ENCODE results near the gene LSMEM2.
"Not testable (repeated sequence)": the region's sequence is repeated elsewhere in the genome, so short reads cannot be mapped to it uniquely, and the experiment has no call there.

LSMEM2 gene

GRCh38 chr3:50245831-50246516 lies 32.9 kb upstream of the LSMEM2 start:
- DNase-seq (ENCODE audit: low read depth) = peak; percentile 77

DNA sequence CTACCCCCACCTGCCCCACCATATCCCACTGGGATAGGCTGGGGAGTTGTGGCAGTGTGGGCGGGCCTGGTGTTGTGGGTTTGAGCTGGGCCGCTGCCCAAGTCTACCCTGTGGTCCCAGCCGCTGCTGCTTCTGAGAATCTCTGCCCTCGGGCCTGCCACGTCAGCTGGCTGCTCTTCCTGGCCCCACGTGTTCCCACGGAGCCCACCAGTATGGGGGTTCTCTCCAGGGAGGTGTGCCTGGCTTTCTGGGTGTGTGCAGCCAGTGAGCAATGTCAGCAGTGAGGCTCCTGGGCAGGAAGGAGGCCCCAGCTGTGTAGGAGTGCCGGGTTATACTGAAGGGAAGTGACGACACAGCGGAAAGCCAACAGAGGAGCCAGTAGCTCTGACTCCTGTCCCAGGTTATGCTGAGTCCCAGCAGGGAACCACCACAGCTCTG lies 32.4 kb upstream of the LSMEM2 start:
- DNase-seq (ENCODE audit: low read depth) = peak; percentile 93

GRCh38 chr3:50248387-50248786 lies 30.5 kb upstream of the LSMEM2 start:
- DNase-seq (ENCODE audit: low read depth) = no peak

DNA sequence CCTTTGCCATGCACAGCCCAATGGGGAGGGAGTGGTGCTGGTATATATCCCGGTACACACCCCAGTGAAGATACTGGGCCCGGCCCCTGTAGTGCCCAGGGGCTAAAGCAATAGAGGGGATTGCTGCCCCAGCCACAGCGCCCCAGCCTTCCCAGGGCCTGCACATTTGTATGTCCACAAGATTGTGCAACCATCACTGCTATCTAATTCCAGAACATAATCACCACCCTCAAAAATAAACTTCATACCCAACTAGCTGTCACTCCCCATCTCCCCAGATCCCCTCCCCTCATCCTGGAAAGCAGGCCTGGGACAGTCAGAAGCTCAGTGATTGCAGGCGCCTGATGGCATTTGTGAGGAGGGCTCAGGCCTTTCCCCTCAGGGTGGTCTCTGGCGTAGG lies 29.4 kb upstream of the LSMEM2 start:
- DNase-seq (ENCODE audit: low read depth) = no peak

GRCh38 chr3:50250514-50250913 lies 28.4 kb upstream of the LSMEM2 start:
- DNase-seq (ENCODE audit: low read depth) = no peak

DNA sequence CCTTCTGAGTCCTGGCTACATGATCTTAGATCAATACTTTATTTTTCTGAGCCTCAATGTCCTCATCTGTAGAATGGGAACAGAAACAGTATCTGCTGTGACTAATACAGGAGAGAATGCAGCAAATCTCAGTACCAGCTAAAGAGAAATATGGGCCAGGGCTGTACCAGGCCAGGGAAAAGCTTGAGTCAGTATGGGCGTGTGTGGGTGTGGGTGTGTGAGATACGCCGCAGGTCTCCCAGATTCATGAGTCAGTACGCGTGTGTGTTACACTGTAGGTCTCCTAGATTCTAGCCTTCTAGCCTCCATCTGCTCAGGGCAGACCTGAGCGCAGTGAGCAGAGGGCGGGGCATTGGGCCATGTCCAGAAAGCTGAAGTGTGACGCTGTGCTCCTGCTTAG lies 27.7 kb upstream of the LSMEM2 start:
- peak; percentile 49 for DNase-seq (ENCODE audit: low read depth)

GRCh38 chr3:50254577-50255250 lies 24.2 kb upstream of the LSMEM2 start:
- no peak for DNase-seq (ENCODE audit: low read depth)

- DNase-seq (ENCODE audit: low read depth) = no peak
Observed at GRCh38 chr3:50255251-50255615, 23.7 kb upstream of the LSMEM2 start.

DNA sequence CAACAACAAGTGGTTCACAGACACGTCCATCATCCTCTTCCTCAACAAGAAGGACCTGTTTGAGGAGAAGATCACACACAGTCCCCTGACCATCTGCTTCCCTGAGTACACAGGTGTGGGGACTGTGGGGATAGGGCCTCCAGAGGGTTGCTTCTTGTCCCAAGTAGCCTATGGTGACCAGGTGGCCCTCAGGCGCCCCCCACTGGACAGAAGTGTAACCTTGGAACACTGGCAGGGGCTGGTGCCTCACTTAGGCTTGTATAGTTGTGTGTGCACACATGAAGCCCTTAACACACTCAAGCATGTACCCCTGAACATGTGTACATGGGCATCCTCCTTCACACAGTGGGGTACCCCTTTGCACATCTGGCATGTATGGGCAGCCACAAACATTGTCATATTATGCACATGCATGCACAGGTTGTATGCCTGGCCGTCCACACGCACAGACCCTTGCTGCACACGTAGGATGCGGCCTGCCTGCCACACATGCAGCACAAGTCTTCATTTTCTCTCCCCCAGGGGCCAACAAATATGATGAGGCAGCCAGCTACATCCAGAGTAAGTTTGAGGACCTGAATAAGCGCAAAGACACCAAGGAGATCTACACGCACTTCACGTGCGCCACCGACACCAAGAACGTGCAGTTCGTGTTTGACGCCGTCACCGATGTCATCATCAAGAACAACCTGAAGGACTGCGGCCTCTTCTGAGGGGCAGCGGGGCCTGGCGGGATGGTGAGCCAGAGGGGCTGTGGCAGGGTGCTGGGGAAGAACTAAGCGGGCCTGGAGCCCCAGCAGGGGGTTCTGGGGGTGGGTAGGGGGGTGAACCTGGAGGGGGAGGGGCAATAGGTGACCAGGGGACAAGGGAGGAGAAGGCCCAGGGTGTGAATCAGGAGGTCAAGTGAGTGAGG lies 21.7 kb upstream of the LSMEM2 start:
- DNase-seq (ENCODE audit: low read depth) = no peak

- DNase-seq (ENCODE audit: low read depth) = no peak
Observed at GRCh38 chr3:50258029-50258680, 20.7 kb upstream of the LSMEM2 start.

GRCh38 chr3:50258979-50259378 lies 19.9 kb upstream of the LSMEM2 start:
- DNase-seq (ENCODE audit: low read depth) = no peak

DNA sequence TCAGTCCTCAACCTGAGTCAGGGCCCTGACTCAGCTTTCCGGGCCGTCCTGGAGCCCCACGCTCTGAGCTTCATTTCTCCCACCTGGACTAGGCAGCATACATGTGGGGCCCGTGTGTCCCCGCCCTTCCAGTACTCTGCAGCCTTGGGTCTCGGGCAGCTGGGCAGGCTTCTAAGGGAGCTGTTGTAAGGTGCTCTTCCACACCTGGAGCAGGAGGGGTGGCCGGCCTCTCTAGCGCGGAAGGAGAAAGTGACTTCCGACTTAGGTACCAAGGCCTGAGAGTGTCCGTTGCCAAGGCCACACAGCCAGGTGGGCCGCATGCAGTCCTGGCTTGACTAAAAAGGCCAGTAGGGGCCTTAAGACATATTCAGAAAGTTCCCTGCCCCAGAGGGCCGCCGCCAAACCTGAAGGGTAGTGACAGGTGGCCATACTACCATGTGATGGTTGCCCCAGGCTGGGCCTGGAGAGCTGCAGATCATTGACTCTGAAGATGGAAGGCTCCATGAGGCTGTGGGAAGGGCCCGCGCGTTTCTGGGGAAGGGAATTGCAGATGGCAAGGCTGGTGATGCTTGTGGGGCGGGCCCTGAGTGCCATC lies 19.4 kb upstream of the LSMEM2 start:
- DNase-seq (ENCODE audit: low read depth) = no peak

DNA sequence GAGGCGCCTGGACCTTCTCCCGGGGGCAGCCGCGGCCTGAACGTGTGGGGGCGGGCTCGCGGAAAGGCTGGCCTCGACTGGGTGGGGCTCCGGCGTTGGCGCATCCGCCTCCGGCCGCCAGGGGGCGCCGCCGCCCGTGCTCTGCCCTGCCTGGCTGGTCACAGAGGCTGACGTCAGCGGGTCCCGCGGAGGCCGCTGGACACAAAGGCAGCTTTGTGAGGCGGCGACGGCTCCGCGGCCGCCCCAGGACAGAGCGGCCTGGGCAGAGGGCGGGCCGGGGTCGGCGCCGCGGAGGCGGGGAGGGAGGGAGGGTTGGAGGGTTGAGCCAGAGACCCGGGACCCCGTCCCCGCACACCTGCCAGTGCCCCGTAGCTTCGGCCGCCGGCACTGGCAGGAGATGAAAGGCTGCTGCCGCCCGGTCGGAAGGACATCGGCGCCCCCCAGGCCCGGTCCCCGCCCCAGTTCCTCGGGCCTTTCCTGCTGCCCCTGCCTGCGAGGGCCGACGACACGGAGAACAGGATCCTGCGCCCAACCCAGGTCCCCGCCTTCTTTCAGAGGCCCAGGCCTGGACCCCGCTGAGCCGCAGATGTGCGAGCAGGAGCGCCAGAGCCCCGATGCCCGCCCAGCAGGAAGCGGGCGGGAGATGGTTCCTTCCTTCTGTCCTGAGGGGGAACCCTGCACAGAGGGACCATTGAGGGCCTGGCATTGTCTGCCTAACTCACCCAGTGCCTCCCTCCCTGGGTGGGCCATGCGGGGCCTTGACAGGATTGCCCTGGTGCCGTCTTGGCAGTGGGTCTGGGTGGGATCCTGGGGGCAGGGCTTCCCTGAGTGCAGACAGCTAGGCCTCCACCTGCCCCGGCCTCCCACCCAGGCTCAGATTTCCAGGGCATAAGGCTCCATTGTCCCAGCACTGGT lies 18.6 kb upstream of the LSMEM2 start:
- DNase-seq (ENCODE audit: low read depth) = peak; percentile 80

DNA sequence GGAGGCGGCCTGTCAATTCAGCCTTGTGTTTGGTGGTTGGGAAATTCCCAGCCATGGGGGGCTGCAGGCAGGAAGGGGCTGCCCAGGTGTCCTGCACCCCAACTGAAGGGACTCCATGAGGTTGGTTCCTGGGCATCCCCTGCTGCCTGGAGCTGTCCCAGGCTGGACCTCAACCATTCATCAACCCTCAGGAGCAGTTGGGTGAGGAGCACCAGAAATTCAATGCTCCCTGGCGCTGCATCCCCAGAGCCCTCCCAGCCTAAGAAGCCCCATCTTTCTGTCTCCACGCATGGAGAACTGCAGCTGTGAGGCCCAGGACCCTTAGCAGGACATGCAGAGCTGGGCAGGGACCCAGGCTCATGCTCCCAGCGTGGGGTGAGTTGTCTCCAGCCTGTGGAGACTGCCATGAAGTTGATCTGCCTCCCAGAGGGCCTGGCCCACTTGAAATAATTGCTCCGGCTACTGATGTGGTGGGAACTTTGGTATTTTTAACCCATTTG lies 17.9 kb upstream of the LSMEM2 start:
- no peak for DNase-seq (ENCODE audit: low read depth)

- DNase-seq (ENCODE audit: low read depth) = no peak
Observed at GRCh38 chr3:50261505-50261904, 17.4 kb upstream of the LSMEM2 start.

DNA sequence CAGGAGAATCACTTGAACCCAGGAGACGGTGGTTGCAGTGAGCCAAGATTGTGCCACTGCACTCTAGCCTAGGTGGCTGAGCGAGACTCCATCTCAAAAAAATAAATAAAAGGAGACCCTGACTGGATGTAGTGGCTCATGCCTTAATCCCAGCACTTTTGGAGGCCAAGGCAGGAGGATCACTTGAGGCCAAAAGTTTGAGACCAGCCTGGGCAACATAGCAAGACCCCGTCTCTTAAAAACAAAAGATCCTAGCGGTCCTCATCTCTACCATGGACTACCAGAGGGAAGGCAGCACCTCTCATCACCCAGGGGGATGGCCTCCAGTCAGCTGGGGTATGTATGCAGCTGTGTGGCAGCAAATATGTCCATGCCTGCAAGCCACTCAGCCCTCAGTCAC lies 16.7 kb upstream of the LSMEM2 start:
- DNase-seq (ENCODE audit: low read depth) = not testable (repeated sequence)

DNA sequence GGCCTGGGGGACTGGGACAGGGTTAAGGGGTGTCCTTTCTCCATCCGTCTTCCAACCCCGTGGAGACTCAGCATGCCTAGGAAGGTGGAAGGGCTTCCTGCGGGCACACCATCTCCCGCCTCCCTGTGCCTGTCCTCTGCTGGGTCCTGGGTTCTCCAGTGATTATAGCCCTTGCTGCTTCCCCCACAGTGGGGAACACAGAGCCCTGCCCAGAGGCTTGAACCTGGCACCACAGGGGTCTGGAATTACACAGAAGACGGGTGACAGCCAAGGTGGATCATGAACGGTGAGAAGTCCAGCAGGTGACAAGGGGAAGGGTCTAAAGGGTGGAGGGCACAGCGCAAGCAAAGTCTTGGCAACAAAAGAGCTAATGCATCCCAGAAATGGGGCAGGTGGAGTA lies 16.1 kb upstream of the LSMEM2 start:
- no peak for DNase-seq (ENCODE audit: low read depth)

GRCh38 chr3:50263478-50264382 lies 15.2 kb upstream of the LSMEM2 start:
- no peak for DNase-seq (ENCODE audit: low read depth)

DNA sequence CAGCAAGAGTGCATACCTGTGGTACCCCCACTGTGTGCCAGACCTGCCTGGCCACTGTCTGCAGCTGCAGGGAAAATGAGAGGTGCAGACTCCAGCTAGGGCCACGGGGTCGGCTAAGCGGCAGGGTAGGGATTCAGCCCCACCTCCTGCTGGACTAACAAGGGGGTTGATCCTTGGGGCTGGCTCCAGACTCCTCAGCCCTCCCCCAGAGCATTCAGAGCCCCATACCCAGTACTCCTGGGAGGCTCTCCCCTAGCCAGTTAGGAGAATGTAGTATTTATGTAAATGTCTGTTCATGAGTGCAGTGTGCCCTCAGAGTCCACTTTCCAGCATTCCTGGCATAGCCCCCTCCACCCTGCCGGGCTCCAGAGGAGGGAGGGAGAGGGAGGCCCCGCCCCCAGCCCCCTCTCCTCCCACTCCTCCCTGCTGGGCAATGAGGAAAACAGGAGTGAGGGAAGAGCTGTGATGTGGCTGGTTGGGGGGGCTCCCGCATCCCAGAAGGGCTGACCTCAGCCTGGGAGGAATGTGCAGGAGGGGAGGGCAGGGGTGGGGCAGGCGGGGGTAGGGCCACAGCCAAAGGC lies 14.4 kb upstream of the LSMEM2 start:
- peak; percentile 74 for DNase-seq (ENCODE audit: low read depth)
